Measurements from ENCODE around the gene PLEKHG4B. TPM values are rescaled to one million over a fixed set of nuclear protein-coding genes. Genes with fewer than 3 reads are reported as not detected.

The PLEKHG4B gene
- total RNA-seq, 2 donors from 2014 or later: 0.08 to 0.48 TPM

GRCh38 chr5:182126-182525, 90.2 kb downstream of the PLEKHG4B start:
- no peak overlapping the region for H3K4me3 ChIP-seq
- H3K36me3 ChIP-seq: no peaks in the 10 kb centered on the region
- no peaks in the 10 kb centered on the region for H3K27me3 ChIP-seq
- TF ChIP-seq, protein P1, sequence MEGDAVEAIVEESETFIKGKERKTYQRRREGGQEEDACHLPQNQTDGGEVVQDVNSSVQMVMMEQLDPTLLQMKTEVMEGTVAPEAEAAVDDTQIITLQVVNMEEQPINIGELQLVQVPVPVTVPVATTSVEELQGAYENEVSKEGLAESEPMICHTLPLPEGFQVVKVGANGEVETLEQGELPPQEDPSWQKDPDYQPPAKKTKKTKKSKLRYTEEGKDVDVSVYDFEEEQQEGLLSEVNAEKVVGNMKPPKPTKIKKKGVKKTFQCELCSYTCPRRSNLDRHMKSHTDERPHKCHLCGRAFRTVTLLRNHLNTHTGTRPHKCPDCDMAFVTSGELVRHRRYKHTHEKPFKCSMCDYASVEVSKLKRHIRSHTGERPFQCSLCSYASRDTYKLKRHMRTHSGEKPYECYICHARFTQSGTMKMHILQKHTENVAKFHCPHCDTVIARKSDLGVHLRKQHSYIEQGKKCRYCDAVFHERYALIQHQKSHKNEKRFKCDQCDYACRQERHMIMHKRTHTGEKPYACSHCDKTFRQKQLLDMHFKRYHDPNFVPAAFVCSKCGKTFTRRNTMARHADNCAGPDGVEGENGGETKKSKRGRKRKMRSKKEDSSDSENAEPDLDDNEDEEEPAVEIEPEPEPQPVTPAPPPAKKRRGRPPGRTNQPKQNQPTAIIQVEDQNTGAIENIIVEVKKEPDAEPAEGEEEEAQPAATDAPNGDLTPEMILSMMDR (IDR thresholded peaks at IDR 0.05): no peak
- H3K4me1 ChIP-seq: no peaks in the 10 kb centered on the region
- H3K27ac ChIP-seq: no peak overlapping the region
- no peak for DNase-seq (ENCODE audit: low spot score)
- no peaks in the 10 kb centered on the region for H3K9me3 ChIP-seq

DNA sequence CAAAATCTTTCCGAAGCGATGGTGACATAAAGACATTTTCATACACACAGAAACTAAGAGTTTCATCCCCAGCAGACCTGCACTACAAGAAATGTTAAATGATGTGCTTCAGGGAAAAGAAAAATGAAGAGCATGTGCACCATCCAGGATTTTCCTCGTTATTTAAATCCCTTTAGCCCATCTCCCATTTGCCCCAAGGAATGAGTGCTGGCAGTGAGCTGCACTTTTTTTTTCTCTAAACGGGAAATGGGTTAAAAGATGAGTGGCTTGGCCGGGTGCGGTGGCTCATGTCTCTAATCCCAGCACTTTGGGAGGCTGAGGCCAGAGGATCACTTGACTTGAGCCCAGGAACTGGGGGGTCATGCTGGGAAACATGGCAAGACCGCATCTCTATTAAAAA, 92.5 kb downstream of the PLEKHG4B start:
- no peak for DNase-seq (ENCODE audit: low spot score)

GRCh38 chr5:185095-186070, 93.4 kb downstream of the PLEKHG4B start:
- H3K27me3 ChIP-seq: no peaks in the 10 kb centered on the region
- no peaks in the 10 kb centered on the region for H3K9me3 ChIP-seq
- TF ChIP-seq, protein P1 (IDR thresholded peaks at IDR 0.05): no peak
- peaks cover 0 to 24% of the 10 kb centered on the region in 2 donors for H3K4me1 ChIP-seq
- no peak overlapping the region for H3K27ac ChIP-seq
- no peak overlapping the region for H3K4me3 ChIP-seq
- no peak for DNase-seq (ENCODE audit: low spot score)
- no peaks in the 10 kb centered on the region for H3K36me3 ChIP-seq

More for the DNA sequence above, 92.5 kb downstream of the PLEKHG4B start:
- Histone ChIP-seq H3K27ac (no peak overlapping the region), H3K4me3 (no peak overlapping the region), H3K36me3 (no peaks in the 10 kb centered on the region), H3K9me3 (no peaks in the 10 kb centered on the region), H3K4me1 (peaks cover 0 to 16% of the 10 kb centered on the region in 2 donors), H3K27me3 (no peaks in the 10 kb centered on the region)
- TF ChIP-seq, protein P1 (IDR thresholded peaks at IDR 0.05): no peak

DNA sequence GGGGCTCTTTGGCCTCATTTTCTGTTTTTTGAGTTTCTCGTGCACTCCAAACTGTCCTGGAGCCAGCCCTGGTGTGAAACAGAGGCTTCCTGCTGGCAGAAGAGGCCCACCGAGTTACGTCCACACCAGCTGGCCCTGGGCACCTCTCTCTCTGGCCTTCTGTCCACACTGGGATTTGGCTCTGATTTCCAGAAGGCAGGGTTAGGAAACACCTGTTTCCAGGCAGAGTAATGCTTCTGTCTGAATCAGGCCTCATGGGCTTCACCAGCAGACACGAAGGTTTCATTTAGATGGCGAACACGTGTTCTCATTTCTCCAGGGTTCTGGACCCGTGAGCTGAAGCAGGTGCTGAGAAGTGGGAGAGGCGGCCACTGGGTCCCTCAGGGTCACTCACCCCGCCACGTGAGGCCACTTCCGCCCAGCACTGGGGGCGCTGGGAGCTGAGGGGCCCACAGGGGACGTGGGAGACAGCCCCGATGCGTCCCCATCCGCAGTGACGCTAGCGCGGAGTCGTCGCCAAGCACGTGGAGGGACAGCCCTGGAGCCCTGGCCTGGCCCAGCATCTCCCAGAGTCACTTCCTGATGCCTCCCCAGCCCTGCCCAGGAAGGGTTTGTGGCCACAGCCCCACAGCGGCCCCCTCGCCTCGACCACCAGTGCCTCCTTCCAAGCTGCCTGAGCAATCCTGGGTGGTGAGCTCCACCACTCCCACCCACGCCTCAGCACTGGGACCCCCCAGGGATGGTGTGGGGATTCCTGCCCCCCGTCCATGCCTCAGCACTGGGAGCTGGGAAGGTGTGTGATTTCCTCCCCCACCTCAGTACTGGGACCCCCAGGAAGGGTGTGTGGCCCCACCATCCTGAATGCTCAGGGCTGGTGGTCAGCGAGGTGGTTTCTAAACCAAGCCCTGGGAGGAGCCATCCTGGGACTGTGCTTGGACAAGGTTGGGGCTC, 94.4 kb downstream of the PLEKHG4B start:
- Histone ChIP-seq H3K9me3 (no peaks in the 10 kb centered on the region), H3K4me1 (peaks cover 0 to 33% of the 10 kb centered on the region in 2 donors), H3K27ac (no peak overlapping the region), H3K27me3 (no peaks in the 10 kb centered on the region), H3K4me3 (no peak overlapping the region), H3K36me3 (no peaks in the 10 kb centered on the region)
- no peak for DNase-seq (ENCODE audit: low spot score)
- TF ChIP-seq, protein P1 (IDR thresholded peaks at IDR 0.05): no peak

DNA sequence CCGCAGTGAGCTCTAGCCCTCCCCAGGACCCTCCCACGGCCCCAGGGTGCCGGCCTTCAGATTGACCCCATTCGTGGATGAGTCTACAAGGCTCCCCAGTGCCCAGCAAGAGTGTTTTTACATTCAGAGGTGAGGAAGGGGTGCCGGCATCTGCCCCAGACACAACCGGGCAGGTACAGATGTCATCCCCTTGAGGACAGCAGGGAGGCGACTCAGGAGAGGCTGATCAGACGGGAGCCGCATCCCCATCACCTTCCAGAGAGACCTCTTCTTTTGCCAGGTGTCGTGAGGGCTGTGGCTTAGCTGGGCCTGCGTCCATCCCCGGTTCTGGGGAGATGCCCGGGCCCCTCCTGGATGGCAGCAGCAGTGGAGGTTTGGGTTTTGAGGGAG, 95.1 kb downstream of the PLEKHG4B start:
- TF ChIP-seq, protein P1 (IDR thresholded peaks at IDR 0.05): no peak
- Histone ChIP-seq H3K4me1 (peaks cover 0 to 40% of the 10 kb centered on the region in 2 donors), H3K27me3 (no peaks in the 10 kb centered on the region), H3K4me3 (no peak overlapping the region), H3K9me3 (no peaks in the 10 kb centered on the region), H3K36me3 (no peaks in the 10 kb centered on the region), H3K27ac (no peak overlapping the region)
- no peak for DNase-seq (ENCODE audit: low spot score)

Data from right atrium auricular region (tissue), 2 donors.